ENCODE data around the gene DDAH1. TPM values are rescaled to one million over a fixed set of nuclear protein-coding genes. Genes with fewer than 3 reads are reported as not detected.

Gene DDAH1
- total RNA-seq, 1 experiment from 2014 or later = 36.3 TPM

DNA sequence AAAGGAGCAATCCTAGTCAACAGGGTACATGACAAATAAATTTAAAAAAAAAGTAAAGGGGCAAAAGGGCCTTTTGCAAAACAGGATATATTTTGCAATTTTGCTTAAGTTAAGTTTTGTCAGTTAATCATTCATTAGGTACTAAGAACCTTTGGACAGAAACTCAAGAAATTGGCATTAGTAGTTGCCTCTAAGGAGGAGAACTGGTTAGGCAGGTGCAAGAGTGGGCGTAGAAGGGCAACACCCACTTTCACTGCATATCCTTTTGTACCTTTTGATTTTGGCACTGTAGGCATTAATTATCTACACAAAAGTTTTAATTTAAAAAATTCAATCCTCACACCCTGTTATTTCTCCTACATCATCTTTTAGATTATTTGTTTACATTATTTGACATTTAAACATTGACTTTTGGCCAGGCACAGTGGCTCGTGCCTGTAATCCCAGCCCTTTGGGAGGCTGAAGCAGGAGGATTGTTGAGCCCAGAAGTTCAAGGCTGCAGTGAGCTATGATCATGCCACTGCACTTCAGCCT is 4.3 kb downstream of the DDAH1 start:
- H3K4me1 Mint-ChIP-seq = peaks cover 24 to 26% of the 10 kb centered on the region in 2 experiments
- H3K23ac ChIP-seq (ENCODE audit: insufficient read length, low read depth, low read length) = no peak overlapping the region
- peaks cover 2% of the 10 kb centered on the region; the same call in 1 of the 2 replicates for H3K79me2 ChIP-seq (ENCODE audit: insufficient read depth, low read length)
- H2BK120ac ChIP-seq (ENCODE audit: low read depth, low read length, poor library complexity, severe bottlenecking) = no peak overlapping the region
- H2BK5ac ChIP-seq (ENCODE audit: insufficient read length, low read length) = no peak overlapping the region
- no peak overlapping the region for H2BK15ac ChIP-seq (ENCODE audit: low read depth, low read length)
- H3K23me2 ChIP-seq (ENCODE audit: insufficient read length, low read depth, low read length, poor library complexity, severe bottlenecking) = peaks cover 5% of the 10 kb centered on the region
- H4K91ac ChIP-seq (ENCODE audit: insufficient read length, low read depth, low read length) = no peak overlapping the region
- H3K9ac ChIP-seq (ENCODE audit: extremely low read depth, insufficient read length, low read length) = no peak overlapping the region
- no peak for DNase-seq
- no peak overlapping the region for H2BK12ac ChIP-seq (ENCODE audit: insufficient read length, low read depth, low read length)
- H3K18ac ChIP-seq (ENCODE audit: insufficient read length, low read depth, low read length) = no peak overlapping the region
- no peaks in the 10 kb centered on the region for H3K9me3 Mint-ChIP-seq
- H3K79me1 ChIP-seq (ENCODE audit: insufficient read depth, low read depth, low read length, poor library complexity, severe bottlenecking) = no peaks in the 10 kb centered on the region
- no peak overlapping the region for H3K4me3 Mint-ChIP-seq
- H4K8ac ChIP-seq (replicated peaks; ENCODE audit: insufficient read length, low read depth, low read length) = no peak overlapping the region
- H4K20me1 ChIP-seq (ENCODE audit: control insufficient read depth, insufficient read depth, insufficient read length) = no peaks in the 10 kb centered on the region
- H4K5ac ChIP-seq (ENCODE audit: insufficient read length, low read depth, low read length) = no peak overlapping the region
- no peak overlapping the region; a peak in 1 of 7 replicates for H3K27ac Mint-ChIP-seq
- no peak overlapping the region for H3K56ac ChIP-seq (ENCODE audit: insufficient read length, low read depth, low read length)
- H2AK5ac ChIP-seq (ENCODE audit: insufficient read length, low read length) = no peak overlapping the region
- H3K27me3 ChIP-seq (ENCODE audit: insufficient read depth, low read length) = peaks cover 3% of the 10 kb centered on the region; the same call in 1 of the 2 replicates
- H3K27me3 Mint-ChIP-seq (ENCODE audit: low read depth) = peaks cover 24% of the 10 kb centered on the region
- no peaks in the 10 kb centered on the region for H3K36me3 Mint-ChIP-seq (ENCODE audit: insufficient read depth in 1 of 3, low read depth in 3 of 3)
- WGBS (ENCODE audit: extremely low coverage, insufficient read length, low lambda C conversion rate) = no CpG with 5 or more reads among the region's 2 CpGs
- no peak overlapping the region for H2AFZ ChIP-seq (ENCODE audit: low read length)
- H3T11ph ChIP-seq (ENCODE audit: low read length) = no peak overlapping the region
- H3K14ac ChIP-seq (ENCODE audit: insufficient read depth, low read length) = no peak overlapping the region
- no peaks in the 10 kb centered on the region for H3K9me3 ChIP-seq (ENCODE audit: control insufficient read depth, low read depth, low read length)
- TF ChIP-seq, protein P1, sequence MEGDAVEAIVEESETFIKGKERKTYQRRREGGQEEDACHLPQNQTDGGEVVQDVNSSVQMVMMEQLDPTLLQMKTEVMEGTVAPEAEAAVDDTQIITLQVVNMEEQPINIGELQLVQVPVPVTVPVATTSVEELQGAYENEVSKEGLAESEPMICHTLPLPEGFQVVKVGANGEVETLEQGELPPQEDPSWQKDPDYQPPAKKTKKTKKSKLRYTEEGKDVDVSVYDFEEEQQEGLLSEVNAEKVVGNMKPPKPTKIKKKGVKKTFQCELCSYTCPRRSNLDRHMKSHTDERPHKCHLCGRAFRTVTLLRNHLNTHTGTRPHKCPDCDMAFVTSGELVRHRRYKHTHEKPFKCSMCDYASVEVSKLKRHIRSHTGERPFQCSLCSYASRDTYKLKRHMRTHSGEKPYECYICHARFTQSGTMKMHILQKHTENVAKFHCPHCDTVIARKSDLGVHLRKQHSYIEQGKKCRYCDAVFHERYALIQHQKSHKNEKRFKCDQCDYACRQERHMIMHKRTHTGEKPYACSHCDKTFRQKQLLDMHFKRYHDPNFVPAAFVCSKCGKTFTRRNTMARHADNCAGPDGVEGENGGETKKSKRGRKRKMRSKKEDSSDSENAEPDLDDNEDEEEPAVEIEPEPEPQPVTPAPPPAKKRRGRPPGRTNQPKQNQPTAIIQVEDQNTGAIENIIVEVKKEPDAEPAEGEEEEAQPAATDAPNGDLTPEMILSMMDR (conservative IDR thresholded peaks at IDR 0.05) = no peak
- H3K4me2 ChIP-seq (ENCODE audit: insufficient read depth, insufficient read length, low read length) = no peak overlapping the region
- H2BK20ac ChIP-seq (ENCODE audit: low read depth, low read length, poor library complexity, severe bottlenecking) = no peak overlapping the region
- H3K4me1 ChIP-seq (ENCODE audit: insufficient read depth, low read length) = no peaks in the 10 kb centered on the region; the same call in 1 of the 2 replicates
- no peak overlapping the region for H3K27ac ChIP-seq (ENCODE audit: insufficient read length, low read depth, low read length)
- H3K4ac ChIP-seq (ENCODE audit: low read depth, low read length) = no peak overlapping the region

Measured in H9 (cell line).